Liver (tissue), 9 donors: ENCODE data around the gene HOXA1. TPM values are rescaled to one million over a fixed set of nuclear protein-coding genes. Genes with fewer than 3 reads are reported as not detected.

ENCODE experiments used
- DNase-seq: peaks from one replicate; pipeline ENCODE4 v3.0.0-alpha.2; 2017; ENCODE audit warnings: low spot score
- H3K27ac ChIP-seq, 2 donors: one replicate each; pipeline ENCODE4 v1.7.0; 2013; ENCODE audit warnings: inconsistent platforms in 2 of 2, low read length in 2 of 2, control low read depth in 1 of 2, low read depth in 1 of 2, mild to moderate bottlenecking in 1 of 2
- H3K27me3 ChIP-seq, 4 donors: one replicate each; pipeline versions ENCODE4 v1.6.1 to v1.7.0; 2013; ENCODE audit warnings: low read length in 3 of 4, inconsistent platforms in 1 of 4, mild to moderate bottlenecking in 1 of 4, moderate library complexity in 1 of 4; ENCODE audit not compliant: control insufficient read depth in 4 of 4, insufficient read depth in 4 of 4
- H3K36me3 ChIP-seq, 4 donors: one replicate each; pipeline versions ENCODE4 v1.6.1 to v1.7.0; 2013; ENCODE audit warnings: low read length in 3 of 4, mild to moderate bottlenecking in 3 of 4, low read depth in 1 of 4, moderate library complexity in 1 of 4; ENCODE audit not compliant: control insufficient read depth in 4 of 4, insufficient read depth in 3 of 4
- H3K4me1 ChIP-seq, 4 donors: one replicate each; pipeline versions ENCODE4 v1.6.1 to v1.7.0; 2013; ENCODE audit warnings: low read length in 3 of 4, mild to moderate bottlenecking in 3 of 4, moderate library complexity in 1 of 4; ENCODE audit not compliant: control insufficient read depth in 4 of 4, insufficient read depth in 4 of 4
- H3K4me3 ChIP-seq, 3 donors: one replicate each; pipeline versions ENCODE4 v1.6.1 to v1.7.0; 2013; ENCODE audit warnings: low read length in 3 of 3, control low read depth in 1 of 3, low read depth in 1 of 3, mild to moderate bottlenecking in 1 of 3
- H3K9ac ChIP-seq, 2 donors: one replicate each; pipeline ENCODE4 v1.7.0; 2013; ENCODE audit warnings: low read length in 2 of 2, mild to moderate bottlenecking in 2 of 2, moderate library complexity in 2 of 2, control low read depth in 1 of 2, low read depth in 1 of 2
- H3K9me3 ChIP-seq, 4 donors: one replicate each; pipeline versions ENCODE4 v1.6.1 to v1.7.0; 2013; ENCODE audit warnings: low read length in 3 of 4; ENCODE audit not compliant: control insufficient read depth in 4 of 4
- ATF3 ChIP-seq: IDR thresholded peaks from 2 replicates; pipeline ENCODE4 v1.6.1; 2016; ENCODE audit warnings: antibody characterized with exemption
- EGR1 ChIP-seq, 2 donors: IDR thresholded peaks; 2 replicates each; pipeline ENCODE4 v1.6.1; 2016 to 2018; ENCODE audit warnings: antibody characterized with exemption in 2 of 2, low read depth in 2 of 2
- FOXA1 ChIP-seq: IDR thresholded peaks from 2 replicates; pipeline ENCODE4 v1.6.1; 2016; ENCODE audit warnings: antibody characterized with exemption
- FOXA2 ChIP-seq: IDR thresholded peaks from 2 replicates; pipeline ENCODE4 v1.6.1; 2016; ENCODE audit warnings: antibody characterized with exemption
- GABPA ChIP-seq, 2 donors: IDR thresholded peaks in 1 of 2; conservative IDR thresholded peaks in 1 of 2; 2 replicates each; pipeline ENCODE4 v1.6.1; 2016; ENCODE audit warnings: antibody characterized with exemption in 2 of 2, mild to moderate bottlenecking in 1 of 2, moderate library complexity in 1 of 2
- HNF4A ChIP-seq, 2 donors: conservative IDR thresholded peaks; 2 replicates each; pipeline ENCODE4 v1.6.1; 2016; ENCODE audit warnings: antibody characterized with exemption in 2 of 2, mild to moderate bottlenecking in 2 of 2
- HNF4G ChIP-seq: IDR thresholded peaks from 2 replicates; pipeline ENCODE4 v1.6.1; 2016; ENCODE audit warnings: antibody characterized with exemption
- JUND ChIP-seq, 2 donors: IDR thresholded peaks; 2 replicates each; pipeline ENCODE4 v1.6.1; 2016; ENCODE audit warnings: antibody characterized with exemption in 2 of 2
- MAX ChIP-seq: IDR thresholded peaks from 2 replicates; pipeline ENCODE4 v1.6.1; 2016; ENCODE audit warnings: antibody characterized with exemption
- NR2F2 ChIP-seq: IDR thresholded peaks from 2 replicates; pipeline ENCODE4 v1.6.1; 2016; ENCODE audit warnings: antibody characterized with exemption
- RAD21 ChIP-seq, 2 donors: IDR thresholded peaks; 2 replicates each; pipeline ENCODE4 v1.6.1; 2016; ENCODE audit warnings: antibody characterized with exemption in 2 of 2, mild to moderate bottlenecking in 2 of 2
- RXRA ChIP-seq, 2 donors: IDR thresholded peaks; 2 replicates each; pipeline ENCODE4 v1.6.1; 2017 to 2018; ENCODE audit warnings: antibody characterized with exemption in 2 of 2, mild to moderate bottlenecking in 1 of 2
- SP1 ChIP-seq: IDR thresholded peaks from 2 replicates; pipeline ENCODE4 v1.6.1; 2018; ENCODE audit warnings: antibody characterized with exemption, mild to moderate bottlenecking
- TAF1 ChIP-seq: conservative IDR thresholded peaks from 2 replicates; pipeline ENCODE4 v1.6.1; 2016; ENCODE audit warnings: antibody characterized with exemption, mild to moderate bottlenecking
- YY1 ChIP-seq: IDR thresholded peaks from 2 replicates; pipeline ENCODE4 v1.6.1; 2016; ENCODE audit warnings: antibody characterized with exemption, mild to moderate bottlenecking
- ZBTB33 ChIP-seq: IDR thresholded peaks from 2 replicates; pipeline ENCODE4 v1.6.1; 2016; ENCODE audit warnings: antibody characterized with exemption
- WGBS: extraction: QIAGEN DNeasy Blood & Tissue Kit; methylation state at CpG from one replicate; pipeline ENCODE4 v1.1.7; 2013; 5-methylcytosine and 5-hydroxymethylcytosine counted together
- polyA plus RNA-seq, 2 donors: library from polyadenylated mRNA; stranded (reverse) in 1 of 2; unstranded in 1 of 2; fragments of 200-250 nt in 1 of 2; fragments of >200 nt in 1 of 2; fragmentation: Nextera tagmentation in 1 of 2; extraction: Ambion mirVana in 1 of 2; gene quantifications; one replicate each; pipeline versions ENCODE4 v1.2.1 to v1.2.3, GENCODE V29; 2013 to 2015
- total RNA-seq, 2 donors: library from RNA; depleted of rRNA; stranded (reverse); fragments of >200 nt; gene quantifications; one replicate each; pipeline ENCODE4 v1.2.3, GENCODE V29; 2014
- TF ChIP-seq, protein P1 (sequence below): fragments of 150-350 bp; IDR thresholded peaks from 2 replicates; pipeline ENCODE4 v1.5.1; 2017; ENCODE audit warnings: improper control_type of control experiment, low read depth, low read length; ENCODE audit not compliant: missing input control
- donor health status: healthy.
- donor health status: healthy.
- donor health status: healthy.
- donor health status: healthy.
- donor health status: healthy.

Gene HOXA1
- total and polyA plus RNA-seq, 4 donors, result 0.08 to 0.28 (median 0.21) TPM

DNA sequence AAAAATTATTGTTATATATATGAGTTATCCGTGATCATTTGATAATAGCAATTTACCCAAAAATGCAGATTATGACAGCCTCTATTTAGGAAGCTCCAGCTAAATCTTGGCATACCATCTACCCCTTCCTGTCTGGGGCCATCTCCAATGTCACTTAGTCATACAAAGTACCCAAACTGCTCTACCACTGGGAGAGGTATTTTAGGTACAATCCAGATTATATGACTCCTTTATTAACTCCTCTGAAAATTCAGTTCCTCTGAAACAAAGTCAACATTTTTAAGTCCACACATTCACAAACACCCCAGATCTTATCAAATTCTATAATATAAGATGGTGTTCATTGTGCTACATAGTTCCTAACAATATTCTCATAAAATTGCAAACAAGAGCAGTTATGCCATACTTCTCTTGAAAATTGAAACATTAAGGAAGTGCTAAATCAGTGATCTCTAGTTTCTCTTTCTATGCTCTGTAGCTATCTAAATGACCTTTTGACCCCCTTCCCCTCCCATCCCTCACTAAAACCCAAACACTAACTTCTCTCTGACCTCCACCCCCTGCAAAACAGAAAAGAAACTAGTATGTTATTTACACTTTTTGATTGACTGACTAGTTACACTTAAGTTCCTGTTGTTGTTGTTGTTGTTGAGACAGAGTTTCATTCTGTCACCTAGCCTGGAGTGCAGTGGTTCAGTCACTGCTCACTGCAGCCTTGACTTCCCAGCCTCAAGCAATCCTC lies 16.4 kb downstream of the HOXA1 start:
- H3K27me3 ChIP-seq, result peaks cover 0 to 3% (median 1%) of the 10 kb centered on the region in 4 donors
- WGBS, result 93% methylated on average over 1 of the region's 1 CpG
- no peak overlapping the region for H3K4me3 ChIP-seq
- no peaks in the 10 kb centered on the region for H3K4me1 ChIP-seq
- H3K9ac ChIP-seq, result no peak overlapping the region
- no peak overlapping the region for H3K27ac ChIP-seq
- no peak for DNase-seq
- TF ChIP-seq MAX (no peak), GABPA (IDR thresholded peaks at IDR 0.05 in 1 of 2, conservative IDR thresholded peaks at IDR 0.05 in 1 of 2) (no peak), NR2F2 (no peak), RXRA (IDR thresholded peaks at IDR 0.05) (no peak), TAF1 (no peak), RAD21 (IDR thresholded peaks at IDR 0.05) (no peak), JUND (IDR thresholded peaks at IDR 0.05) (no peak)
- TF ChIP-seq, protein P1, sequence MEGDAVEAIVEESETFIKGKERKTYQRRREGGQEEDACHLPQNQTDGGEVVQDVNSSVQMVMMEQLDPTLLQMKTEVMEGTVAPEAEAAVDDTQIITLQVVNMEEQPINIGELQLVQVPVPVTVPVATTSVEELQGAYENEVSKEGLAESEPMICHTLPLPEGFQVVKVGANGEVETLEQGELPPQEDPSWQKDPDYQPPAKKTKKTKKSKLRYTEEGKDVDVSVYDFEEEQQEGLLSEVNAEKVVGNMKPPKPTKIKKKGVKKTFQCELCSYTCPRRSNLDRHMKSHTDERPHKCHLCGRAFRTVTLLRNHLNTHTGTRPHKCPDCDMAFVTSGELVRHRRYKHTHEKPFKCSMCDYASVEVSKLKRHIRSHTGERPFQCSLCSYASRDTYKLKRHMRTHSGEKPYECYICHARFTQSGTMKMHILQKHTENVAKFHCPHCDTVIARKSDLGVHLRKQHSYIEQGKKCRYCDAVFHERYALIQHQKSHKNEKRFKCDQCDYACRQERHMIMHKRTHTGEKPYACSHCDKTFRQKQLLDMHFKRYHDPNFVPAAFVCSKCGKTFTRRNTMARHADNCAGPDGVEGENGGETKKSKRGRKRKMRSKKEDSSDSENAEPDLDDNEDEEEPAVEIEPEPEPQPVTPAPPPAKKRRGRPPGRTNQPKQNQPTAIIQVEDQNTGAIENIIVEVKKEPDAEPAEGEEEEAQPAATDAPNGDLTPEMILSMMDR, result no peak
- no peaks in the 10 kb centered on the region for H3K36me3 ChIP-seq
- peaks cover 0 to 9% (median 1%) of the 10 kb centered on the region in 4 donors for H3K9me3 ChIP-seq

- no peak for DNase-seq
- WGBS, result 86% methylated on average over 5 of the region's 5 CpGs
- H3K9ac ChIP-seq, result no peak overlapping the region
- no peak overlapping the region for H3K4me3 ChIP-seq
- peaks cover 0 to 3% (median 1%) of the 10 kb centered on the region in 4 donors for H3K27me3 ChIP-seq
- no peaks in the 10 kb centered on the region for H3K36me3 ChIP-seq
- TF ChIP-seq RAD21 (IDR thresholded peaks at IDR 0.05) (no peak), FOXA1 (no peak), ATF3 (no peak), YY1 (no peak), RXRA (IDR thresholded peaks at IDR 0.05) (no peak), GABPA (IDR thresholded peaks at IDR 0.05 in 1 of 2, conservative IDR thresholded peaks at IDR 0.05 in 1 of 2) (no peak), JUND (IDR thresholded peaks at IDR 0.05) (no peak), SP1 (no peak)
- H3K9me3 ChIP-seq, result peaks cover 0 to 9% (median 1%) of the 10 kb centered on the region in 4 donors
- no peak overlapping the region for H3K27ac ChIP-seq
- H3K4me1 ChIP-seq, result no peaks in the 10 kb centered on the region
Measured at GRCh38 chr7:27078616-27079233, 17.1 kb downstream of the HOXA1 start.

- H3K27me3 ChIP-seq, result peaks cover 0 to 3% (median 1%) of the 10 kb centered on the region in 4 donors
- H3K4me1 ChIP-seq, result no peaks in the 10 kb centered on the region
- H3K27ac ChIP-seq, result no peak overlapping the region
- H3K9me3 ChIP-seq, result peaks cover 0 to 9% (median 1%) of the 10 kb centered on the region in 4 donors
- H3K9ac ChIP-seq, result no peak overlapping the region
- H3K36me3 ChIP-seq, result no peaks in the 10 kb centered on the region
- no peak for DNase-seq
- no peak overlapping the region for H3K4me3 ChIP-seq
- TF ChIP-seq, protein P1, result no peak
- no peak for TF ChIP-seq JUND (IDR thresholded peaks at IDR 0.05)
- TF ChIP-seq TAF1, result no peak
- TF ChIP-seq EGR1 (IDR thresholded peaks at IDR 0.05; ENCODE audit: low read depth in 2 of 2), result no peak
- no peak for TF ChIP-seq ATF3
- TF ChIP-seq FOXA2, result no peak
- TF ChIP-seq HNF4A (conservative IDR thresholded peaks at IDR 0.05), result no peak
- no peak for TF ChIP-seq SP1
- no peak for TF ChIP-seq HNF4G
- TF ChIP-seq ZBTB33, result no peak
- TF ChIP-seq YY1, result no peak
- TF ChIP-seq GABPA (IDR thresholded peaks at IDR 0.05 in 1 of 2, conservative IDR thresholded peaks at IDR 0.05 in 1 of 2), result no peak
- TF ChIP-seq MAX, result no peak
- no peak for TF ChIP-seq RXRA (IDR thresholded peaks at IDR 0.05)
- no peak for TF ChIP-seq NR2F2
- TF ChIP-seq FOXA1, result no peak
Measured at GRCh38 chr7:27073076-27073475, 22.7 kb downstream of the HOXA1 start.
